ENCODE results near the gene MTHFD1L.
A peak's percentile ranks its signal among the peaks of the same experiment; 100 is the strongest.

Gene MTHFD1L

DNA sequence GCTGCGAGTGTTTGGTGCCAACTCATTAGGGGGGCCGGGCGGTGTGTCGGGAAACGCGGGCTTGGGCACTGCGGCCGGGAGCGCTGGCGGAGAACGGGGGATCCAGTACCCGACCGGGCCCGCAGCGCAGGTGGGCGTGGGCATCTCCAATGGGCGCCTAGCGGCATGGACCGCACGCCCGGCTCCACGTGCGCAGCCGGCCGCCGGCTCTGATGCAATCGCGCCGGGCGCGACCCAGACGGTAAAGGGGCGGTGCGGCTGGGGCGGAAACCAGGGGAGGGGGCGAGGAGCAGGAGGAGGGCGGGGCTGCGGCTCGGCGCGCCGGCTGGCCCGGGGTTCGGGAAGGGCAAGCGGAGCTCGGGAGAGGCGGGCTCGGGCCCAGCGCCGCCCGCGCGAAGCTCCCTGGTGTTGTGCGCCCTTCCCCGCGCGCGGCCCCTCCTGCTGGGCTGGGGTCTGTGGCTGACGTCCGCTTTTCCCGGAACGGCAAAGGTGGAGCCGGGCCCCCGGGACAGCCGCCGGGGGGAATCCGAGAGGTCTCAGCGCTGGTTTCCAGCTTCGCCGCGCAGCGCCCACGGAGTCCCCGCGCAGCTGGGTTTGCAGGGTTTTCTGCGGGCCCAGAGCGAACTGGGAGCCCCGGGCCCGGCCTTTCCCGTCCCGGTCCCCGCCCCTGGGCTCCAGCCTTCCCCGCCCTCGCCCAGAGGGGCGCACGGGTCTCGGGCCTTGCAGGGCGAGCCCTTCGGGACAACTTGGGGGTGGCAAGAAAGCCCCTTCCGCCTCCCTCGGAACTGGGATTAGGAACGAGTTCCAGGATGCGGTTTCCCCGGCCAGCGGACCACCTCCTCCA lies 867 bp downstream of the MTHFD1L start:
- DNase-seq (ENCODE audit: low read depth in 2 of 2) = peak; percentile 29 to 67

GRCh38 chr6:150866991-150867501 lies 1.5 kb downstream of the MTHFD1L start:
- no peak for DNase-seq (ENCODE audit: low read depth in 2 of 2)

DNA sequence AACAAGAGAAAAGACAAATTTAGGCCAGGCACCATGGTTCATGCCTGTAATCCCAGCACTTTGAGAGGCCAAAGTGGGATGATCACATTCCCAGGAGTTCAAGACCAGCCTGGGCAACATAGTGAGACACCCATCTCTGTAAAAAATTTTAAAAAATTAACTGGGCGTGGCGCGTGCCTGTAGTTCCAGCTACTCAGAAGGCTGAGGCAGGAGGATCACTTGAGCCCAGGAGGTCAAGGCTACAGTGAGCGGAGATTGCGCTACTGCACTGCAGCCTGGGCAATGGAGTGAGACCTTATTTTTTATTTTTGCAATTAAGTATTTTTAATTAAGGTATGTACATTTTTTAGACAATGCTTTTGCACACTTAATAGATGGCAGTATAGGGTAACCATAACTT lies 3.3 kb downstream of the MTHFD1L start:
- DNase-seq (ENCODE audit: low read depth in 2 of 2) = no peak

DNA sequence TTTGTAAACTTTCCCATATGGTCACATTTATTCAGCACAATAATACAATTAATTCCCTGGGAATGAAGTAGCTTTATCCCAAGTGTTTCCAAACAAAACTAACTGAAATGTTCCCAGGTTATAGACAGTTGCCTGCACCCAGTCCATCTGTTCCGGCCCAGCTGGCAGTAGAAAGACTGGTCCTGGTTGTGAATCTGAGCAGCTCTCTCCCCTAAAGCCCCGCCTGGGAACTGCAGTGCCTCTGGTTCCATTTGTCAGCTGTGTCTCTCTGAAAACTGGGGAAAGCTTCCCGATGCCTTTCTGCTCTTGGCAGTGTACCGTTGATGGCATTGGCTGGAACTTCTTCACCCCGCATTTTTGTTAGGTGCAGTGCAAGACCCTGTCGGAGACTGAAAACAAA lies 8.7 kb downstream of the MTHFD1L start:
- DNase-seq (ENCODE audit: low read depth in 2 of 2) = no peak

DNA sequence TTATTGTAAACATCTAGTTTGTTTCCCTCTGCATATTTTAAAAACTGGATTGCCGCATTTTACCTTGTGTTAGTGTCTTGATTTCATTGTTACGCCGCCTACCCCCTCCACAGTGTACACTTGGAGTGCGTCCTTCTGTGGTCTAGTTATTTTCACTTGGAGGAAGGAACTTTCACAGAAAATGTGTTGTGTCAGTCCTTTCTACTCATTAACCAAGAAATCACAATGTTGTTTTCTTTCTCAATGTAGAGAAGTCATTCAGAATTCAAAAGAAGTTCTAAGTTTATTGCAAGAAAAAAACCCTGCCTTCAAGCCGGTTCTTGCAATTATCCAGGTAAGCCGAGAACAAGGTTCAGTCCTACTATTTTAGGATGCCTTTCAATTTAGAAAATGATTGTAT lies 10.3 kb downstream of the MTHFD1L start:
- no peak for DNase-seq (ENCODE audit: low read depth in 2 of 2)

- DNase-seq (ENCODE audit: low read depth in 2 of 2) = no peak
These were observed 11.1 kb downstream of the MTHFD1L start for GRCh38 chr6:150876598-150876997.

GRCh38 chr6:150877928-150878327 lies 12.4 kb downstream of the MTHFD1L start:
- no peak for DNase-seq (ENCODE audit: low read depth in 2 of 2)

DNA sequence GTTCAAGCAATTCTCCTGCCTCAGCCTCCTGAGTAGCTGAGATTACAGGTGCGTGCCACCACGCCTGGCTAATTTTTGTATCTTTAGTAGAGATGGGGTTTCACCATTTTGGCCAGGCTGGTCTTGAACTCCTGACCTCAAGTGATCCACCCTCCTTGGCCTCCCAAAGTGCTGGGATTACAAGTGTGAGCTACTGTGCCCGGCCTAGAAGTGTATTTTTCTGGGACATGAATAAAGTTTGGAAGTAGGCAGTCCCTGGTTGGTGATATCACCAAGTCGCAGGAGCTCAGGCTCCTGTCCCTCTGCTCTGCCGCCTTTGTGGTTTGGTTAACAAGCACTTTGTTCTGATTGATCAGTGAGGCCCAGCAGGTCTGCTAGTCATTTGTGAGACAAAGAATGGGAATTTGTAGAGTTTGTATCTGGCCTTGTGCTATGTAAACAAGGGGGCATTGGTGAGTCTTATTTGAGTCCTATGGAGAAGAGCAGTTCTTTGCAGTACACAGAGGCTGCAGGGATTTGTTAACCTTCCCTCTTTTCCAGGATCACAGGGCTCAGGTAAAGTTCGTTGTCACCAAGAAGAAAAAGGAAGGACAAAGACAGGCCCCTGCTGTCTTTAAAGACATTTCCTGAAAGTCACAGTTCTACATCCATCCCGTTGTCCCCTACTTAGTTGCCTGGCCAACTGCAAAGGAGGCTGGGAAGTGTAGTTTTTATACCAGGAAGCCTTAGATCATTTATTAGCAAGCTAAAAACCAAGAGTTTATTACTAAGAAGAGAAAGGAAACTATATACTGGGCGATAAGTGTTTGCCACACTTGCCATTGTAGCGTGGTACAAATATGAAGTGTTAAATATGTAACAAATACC lies 13.1 kb downstream of the MTHFD1L start:
- no peak for DNase-seq (ENCODE audit: low read depth in 2 of 2)

DNA sequence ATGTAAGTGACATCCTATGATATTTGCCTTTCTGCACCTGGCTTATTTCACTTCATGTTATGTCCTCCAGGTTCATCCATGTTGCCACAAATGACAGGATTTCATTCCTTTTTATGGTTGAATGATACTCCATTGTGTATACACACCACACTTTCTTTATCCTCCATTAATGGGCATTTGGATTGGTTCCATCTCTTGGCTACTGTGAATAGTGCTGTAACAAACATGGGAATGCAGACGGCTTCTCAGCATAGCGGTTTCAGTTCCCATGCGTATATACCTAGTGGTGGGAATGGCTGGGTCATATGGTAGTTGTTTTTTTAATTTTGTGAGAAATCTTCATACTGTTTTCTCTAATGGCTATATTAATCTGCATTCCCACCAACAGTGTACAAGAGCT lies 14.8 kb downstream of the MTHFD1L start:
- no peak for DNase-seq (ENCODE audit: low read depth in 2 of 2)

DNA sequence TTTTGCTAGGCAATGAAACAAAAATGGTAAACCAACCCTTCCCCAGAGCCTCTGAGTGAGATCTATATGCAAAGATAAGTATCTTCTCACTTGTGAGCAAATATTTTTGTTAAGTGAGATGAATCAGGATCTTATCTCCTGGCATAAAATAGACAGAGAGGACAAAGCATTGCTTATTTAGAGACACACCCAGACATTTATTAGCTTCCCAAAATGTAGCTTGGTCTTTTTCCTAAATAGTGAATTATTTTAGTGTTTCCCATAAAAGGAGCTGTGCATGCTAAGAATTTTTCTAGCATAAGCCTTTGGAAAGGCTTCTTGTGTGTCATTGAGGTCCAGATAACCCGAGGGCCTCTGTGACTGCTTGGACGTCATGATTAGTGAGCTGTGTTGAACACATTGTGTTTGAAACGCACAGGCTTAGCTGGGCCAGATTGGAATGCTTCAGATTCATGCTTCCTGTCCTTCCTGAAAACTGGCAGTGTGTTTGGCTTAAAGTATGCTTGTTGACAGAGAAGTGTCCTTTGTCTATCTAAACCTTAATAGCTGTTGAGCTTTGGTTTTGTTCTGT lies 16.5 kb downstream of the MTHFD1L start:
- DNase-seq (ENCODE audit: low read depth in 2 of 2) = no peak

GRCh38 chr6:150883521-150883920 lies 18.0 kb downstream of the MTHFD1L start:
- DNase-seq (ENCODE audit: low read depth in 2 of 2) = no peak

DNA sequence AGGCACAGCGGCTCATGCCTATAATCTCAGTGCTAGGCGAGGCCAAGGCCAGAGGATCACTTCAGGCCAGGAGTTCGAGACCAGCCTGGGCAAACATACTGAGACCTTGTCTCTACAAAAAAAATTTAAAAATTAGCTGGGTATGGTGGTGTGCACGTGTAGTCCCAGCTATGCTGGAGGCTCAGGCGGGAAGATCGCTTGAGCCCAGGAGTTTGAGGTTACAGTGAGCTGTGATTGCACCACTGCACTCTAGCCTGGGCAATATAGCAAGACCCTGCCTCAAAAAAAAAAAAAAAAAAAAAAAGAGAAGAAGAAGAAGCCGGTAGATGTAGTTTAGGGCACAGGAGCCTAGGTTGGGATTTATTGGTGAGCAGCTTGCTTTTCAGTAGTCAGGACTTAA lies 20.7 kb downstream of the MTHFD1L start:
- no peak for DNase-seq (ENCODE audit: low read depth in 2 of 2)

- DNase-seq (ENCODE audit: low read depth in 2 of 2) = no peak
These were observed 22.6 kb downstream of the MTHFD1L start for GRCh38 chr6:150887978-150888563.

DNA sequence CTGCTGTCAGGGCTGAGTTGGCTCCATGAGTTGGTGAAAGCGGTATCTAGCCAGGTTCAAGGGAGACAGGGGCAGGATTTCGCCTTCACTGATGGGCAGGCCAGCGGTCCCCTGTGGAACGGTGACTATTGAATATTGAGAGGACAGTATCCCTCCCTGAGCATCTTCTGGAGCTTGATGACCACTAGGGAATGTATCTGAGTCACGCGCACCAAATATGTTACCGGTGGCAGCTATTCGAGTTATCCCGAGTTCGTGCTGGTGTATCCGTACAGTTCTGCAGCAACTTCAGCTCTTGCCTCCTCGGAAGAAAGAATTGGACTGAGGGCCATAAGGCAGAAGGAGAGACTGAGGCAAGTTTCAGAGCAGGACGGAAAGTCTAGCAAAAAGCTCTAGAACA lies 24.8 kb downstream of the MTHFD1L start:
- no peak for DNase-seq (ENCODE audit: low read depth in 2 of 2)

GRCh38 chr6:150891888-150892485 lies 26.5 kb downstream of the MTHFD1L start:
- DNase-seq (ENCODE audit: low read depth in 2 of 2) = peak; percentile 16 to 29

DNA sequence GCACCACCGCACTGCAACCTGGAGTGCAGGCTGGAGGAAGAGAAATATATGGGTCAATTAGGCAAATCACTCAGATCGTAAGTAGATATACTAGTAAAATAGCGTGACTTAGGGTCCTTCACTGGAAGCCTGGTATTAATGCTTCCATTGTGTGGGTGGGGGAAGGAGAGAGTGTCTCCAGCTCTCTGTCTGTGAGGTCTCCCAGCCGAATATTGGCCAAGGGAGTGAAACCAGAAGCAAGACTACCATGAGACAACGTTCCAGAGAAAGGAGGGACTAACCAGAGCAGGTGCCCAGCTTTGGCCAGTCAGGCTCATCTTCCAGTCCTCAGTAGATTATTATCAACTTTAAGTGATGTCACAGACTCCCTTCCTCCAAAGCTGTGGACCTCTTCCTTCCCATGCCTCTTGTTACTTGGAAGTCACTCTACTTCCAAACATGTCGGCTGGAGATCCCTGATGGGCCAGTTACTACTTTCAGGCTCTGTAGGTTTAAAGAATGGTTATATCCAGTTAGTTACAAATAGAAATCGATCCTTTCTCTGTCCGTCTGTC lies 28.8 kb downstream of the MTHFD1L start:
- no peak for DNase-seq (ENCODE audit: low read depth in 2 of 2)

DNA sequence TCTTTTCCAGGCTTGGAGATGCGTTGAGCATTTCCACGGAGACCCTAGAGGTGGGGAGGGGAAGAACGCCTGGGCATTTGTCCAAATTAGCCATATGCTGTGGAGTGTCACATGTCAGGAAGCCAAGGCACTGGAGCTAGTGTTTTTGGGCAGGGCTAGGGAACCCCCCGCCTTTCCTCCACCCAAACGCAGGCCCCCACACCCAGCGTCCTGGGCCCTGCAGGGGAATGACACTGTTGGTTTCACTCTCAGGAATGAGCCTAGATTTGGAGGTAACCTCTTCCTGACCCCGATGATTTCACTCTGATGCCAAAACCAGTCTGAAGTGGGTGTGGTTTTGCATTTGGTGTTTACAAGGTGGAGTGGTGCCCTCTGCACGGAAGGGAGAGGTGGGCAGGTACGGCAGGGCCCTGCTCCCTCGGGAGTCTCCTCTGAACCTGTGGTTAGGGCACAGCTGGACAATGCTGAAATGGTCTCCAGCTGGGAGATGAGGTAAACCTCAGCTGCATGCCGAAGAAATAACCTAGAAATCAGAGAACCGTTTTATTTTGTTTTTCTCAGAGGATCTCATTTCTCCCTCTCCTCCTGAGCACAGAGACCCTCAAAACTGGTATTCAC lies 29.5 kb downstream of the MTHFD1L start:
- DNase-seq (ENCODE audit: low read depth in 2 of 2) = no peak

DNA sequence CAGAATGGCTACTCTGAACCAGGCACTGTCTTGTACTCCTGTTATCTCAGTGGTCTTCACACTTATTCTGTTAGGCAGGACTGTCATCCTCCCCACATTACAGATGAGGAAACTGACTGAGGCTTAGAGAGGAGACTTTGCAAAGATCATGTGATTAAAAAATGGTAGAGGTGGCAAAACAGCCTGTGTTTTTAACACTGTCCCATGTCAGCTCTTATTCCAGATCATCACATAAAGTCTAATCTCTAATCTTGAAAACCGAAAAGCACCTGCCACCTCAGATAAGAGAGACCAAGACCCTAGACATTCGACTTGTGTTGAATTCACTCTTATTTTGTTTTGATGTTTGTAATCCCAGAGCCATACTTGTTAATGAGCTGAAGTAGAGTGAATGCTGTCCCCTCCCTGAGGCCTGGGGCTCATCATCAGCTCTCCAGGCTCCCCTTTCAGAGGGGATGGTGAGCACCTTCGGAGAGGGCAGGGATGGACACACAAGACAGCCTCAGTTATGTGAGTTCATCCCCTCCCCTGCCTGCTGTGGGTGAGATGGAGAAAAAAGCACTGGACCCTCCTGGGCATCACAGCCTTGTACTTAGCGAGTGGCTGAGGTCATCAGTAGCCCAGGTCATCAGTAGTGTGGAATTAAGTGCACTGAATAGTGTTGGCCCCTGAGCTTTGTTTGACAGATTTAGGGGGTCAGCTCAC lies 30.6 kb downstream of the MTHFD1L start:
- no peak for DNase-seq (ENCODE audit: low read depth in 2 of 2)

- DNase-seq (ENCODE audit: low read depth in 2 of 2) = no peak
These were observed 32.0 kb downstream of the MTHFD1L start for GRCh38 chr6:150897400-150897943.
